CD4-positive, alpha-beta T cell treated with Interleukin-6 for 4 hours (primary cell): ENCODE measurements around the gene ASB2.

Experiments used
- DNase-seq: peaks from one replicate; pipeline ENCODE4 v3.0.0-alpha.2; 2020; ENCODE audit warnings: mixed read lengths

The ASB2 gene

DNA sequence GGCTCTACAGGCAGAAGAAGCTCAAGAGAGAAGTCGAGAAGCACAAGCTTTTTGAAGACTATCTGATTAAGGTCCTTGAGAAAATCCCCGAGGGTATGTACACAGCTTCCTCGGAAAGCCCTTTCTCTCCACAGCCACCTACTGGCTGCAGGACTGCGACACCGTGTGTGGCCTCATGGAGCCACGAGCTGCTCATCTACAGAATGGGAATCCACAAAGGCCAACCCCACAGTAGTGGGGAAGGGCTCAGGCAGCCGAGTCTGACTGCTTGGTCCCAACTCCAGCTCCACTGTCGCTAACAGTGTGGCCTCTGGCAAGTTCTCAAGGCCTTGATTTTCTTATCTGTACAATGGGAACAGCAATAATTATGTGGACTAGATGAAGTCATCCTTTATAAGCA is 23.2 kb upstream of the ASB2 start:
- no peak for DNase-seq

DNA sequence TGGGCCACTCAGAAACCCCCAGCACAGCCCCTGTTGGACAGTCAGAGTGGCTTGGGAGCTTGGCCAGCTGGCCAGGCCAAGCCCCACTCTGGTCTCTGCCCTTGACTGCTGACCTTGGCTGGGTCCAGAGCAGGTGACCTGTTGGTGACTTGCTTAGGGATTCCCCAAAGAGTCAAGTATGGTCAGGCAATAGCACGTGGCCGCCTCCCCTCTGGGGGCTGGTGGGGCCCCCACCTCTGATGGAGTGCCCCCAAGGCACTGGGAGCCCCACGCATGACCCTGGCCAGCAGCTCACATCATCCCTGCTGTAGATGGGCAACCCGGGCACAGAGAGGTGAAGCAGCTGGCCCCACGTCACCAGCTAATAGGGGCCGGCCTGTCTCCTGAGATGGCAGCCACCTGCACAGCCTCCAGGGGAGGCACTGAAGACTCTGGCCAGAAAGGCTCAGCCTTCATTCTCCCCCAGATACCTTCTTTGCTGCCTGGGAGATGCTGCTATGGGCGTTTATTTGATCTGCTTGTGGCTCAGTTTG is 22.6 kb upstream of the ASB2 start:
- DNase-seq, result no peak

DNA sequence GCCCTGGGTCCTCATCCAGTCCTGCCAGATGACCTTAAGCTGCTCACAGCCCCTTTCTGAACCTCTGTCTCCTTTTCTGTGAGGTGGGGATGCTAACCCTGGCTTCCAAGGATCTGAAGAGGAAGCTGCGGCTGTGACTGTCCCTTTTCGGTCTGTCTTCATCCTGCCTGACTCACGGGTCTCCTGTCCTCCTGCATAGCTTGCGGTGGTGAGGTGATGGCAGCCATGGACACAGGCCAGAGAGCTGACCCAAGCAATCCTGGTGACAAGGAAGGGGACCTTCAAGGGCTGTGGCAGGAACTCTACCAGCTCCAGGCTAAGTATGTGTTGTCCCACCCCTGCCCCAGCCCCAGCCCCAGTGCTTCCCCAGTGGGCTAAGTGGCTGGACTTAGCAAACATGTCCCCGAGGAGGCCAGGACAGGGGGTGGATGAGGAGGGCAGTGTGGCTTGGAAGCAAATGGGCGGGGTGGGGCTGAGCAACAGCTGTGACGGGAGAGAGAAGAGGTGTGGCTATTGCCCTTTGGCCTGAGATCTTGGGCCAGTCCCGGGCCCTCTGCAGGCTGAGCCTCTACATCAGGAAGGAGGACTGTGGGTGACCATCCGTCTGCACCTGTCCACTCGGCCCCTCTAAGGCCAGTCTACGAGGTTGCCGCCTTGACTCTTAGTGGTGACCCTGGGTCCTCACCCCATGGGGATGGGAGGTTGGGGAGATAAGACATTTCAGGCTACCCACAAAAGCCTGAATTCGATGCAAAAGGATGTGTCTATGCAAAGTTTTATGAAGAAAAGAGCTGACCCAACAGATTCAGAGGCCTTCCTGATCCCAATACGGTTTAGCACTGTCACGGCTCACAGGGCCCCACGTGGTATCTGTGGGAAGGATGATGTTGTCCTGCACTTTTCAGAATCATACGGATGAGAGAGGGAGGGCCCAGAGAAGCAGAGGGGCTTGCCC is 21.8 kb upstream of the ASB2 start:
- DNase-seq, result no peak

DNA sequence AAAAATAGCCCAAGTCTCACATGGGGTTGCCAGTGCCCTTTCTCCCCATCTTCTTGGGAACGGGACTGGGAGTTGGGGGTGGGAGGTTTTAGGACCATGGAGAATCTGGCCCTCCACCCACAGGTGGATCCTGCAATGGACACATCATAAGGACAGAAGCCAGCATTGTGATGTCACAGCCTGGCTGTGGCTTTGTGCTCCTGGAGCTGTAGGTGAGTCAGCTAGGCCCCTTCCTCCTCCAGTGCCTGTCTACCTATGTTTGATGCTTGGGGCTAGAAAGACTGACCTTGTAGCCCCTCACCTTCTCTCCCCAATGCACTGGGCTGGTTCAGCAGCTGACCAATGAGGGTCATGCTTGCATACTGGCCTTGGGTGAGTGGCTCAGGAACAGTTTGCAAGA is 20.7 kb upstream of the ASB2 start, which contains the start of gene CCDC197:
CCDC197 (plus strand) TSS at position 220 of the 400 bp plus-strand sequence. CDS start 831 bp downstream, outside the sequence.
- no peak for DNase-seq

DNA sequence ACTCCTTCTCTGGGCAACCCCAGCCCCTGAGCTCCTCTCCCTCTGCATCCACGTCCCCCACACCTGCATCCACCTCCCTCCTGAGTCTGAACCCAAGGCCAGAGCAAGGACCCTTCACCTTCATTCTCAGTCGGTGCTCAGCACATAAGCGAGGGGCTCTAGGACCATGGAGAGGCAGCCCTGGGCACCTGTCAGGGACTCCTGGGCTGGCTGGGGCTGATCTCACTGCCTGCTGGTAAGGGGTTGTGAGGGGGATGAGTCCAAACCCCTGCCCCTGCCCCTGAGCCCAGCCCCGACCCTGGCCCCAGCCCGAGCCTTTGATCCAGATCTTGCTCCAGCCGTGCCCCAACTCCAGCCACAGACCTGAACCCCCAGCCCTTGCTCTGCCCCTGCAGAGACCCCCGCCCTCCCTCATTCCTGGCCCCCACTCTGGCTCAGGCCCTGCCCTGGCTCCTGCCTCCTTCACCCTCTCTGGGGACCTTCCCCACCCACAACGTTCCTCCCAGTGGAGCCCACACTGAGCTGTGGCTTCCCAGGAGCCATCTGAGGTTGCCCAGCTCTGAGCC is 19.8 kb upstream of the ASB2 start:
- DNase-seq, result no peak

DNA sequence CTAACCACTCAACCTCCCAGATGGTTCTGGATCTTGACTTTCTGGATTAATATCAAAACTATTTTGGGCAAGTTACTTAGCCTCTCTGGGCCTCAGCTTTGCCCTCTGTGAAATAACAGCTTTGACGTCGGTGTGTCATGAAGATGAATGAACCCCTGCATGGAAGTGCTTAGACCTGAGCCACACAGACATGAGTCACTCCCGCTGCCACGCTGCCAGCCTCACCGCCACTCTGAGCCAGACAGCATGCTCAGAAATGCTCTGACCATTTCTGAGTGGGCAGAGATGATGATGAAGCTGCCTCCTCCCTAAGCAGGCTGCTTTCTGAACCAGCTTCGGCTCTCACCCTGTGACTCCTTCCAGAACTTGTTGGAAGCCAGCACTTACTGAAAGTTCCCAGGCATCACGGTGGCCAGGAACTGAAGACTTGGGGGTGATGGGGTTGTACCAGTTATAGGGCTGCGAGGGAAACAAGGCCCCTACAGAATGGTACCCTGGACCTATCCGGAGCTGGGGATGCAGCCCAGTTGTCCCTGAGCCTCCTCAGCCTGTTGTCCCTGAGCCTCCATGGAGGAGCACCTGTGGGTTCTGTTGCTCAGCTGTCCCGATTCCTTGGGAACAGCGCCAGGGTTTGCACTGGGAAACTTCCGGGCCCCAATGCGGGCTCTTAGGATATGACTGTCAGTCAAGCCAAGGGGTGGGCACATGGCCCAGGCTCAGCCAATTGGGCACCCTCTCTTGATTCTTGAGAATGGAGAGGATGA is 18.7 kb upstream of the ASB2 start:
- DNase-seq, result peak; percentile 47

DNA sequence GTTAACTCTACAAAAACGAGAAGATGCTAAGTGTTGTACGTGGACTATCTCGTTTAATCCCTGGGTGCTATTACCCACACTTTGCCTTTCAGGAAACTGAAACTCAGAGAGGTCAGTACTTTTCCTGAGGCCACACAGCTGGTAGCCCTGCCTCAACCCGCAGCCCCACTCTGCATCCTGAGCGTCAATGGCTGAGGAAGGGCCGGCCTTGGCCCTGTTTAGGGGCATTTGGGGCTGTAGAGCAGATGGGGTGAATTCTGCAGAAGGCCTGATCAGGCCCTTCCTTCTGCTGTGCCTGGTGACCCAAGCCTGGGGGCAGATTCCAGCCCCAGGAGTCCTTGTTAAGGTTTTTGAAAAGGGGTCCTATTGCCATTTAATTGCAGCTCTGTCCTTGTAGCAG is 17.0 kb upstream of the ASB2 start:
- DNase-seq, result no peak

DNA sequence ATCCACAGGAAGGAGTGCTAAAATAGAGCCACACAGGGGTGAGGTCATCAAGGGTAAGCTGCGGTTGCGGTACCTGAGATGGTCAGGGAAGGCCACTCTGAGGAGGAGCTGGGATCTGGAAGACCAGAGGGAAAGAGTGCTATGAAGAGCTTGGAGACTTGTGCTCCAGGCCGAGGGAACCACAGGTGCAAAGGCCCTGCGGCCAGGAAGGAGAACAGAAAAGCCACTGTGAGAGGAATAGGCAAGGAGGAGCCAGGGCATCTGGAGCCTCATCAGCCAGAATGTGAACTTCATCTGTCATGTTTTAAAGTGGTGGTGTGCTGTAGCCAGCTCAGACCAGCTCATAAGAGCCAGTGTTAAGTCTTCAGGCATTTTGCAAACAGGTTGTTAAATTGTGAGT is 15.3 kb upstream of the ASB2 start:
- DNase-seq, result no peak

DNA sequence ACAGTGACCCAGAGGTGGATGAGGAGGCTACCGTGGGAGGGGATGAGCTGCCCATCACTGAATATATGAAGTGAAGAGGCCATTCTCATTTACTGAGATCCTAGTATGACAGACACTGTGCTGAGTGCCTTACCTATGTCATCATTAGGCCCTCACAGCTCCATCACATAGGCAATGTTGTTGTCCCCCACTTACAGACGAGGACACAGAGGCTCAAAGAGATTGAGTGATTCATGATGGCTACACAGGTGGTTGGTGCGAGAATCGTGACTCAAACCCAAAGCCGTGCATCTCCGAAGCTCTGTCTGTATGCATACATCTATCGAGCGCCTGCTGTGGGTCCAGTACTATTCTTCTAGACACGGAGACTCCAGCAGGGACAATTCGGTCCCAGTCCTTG is 14.8 kb upstream of the ASB2 start:
- DNase-seq, result no peak

DNA sequence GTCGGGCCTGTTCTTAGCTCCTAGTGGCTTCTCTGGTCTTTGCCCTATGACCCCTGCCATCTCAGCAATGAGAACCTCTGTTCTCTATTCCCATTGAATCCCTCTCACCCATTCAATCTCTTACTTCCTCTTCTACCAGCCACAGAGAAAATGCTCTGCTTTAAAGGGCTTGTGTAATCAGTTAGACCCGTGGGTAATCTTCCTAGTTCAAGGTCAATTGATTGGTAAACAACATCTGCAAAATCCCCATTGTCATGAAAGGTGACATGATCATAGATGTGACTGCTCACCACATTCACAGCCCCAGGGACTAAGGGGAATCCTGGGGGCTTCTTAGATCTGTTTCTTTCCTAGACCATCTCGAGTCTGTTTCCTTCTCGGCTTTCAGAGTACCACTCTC is 13.6 kb upstream of the ASB2 start:
- no peak for DNase-seq

DNA sequence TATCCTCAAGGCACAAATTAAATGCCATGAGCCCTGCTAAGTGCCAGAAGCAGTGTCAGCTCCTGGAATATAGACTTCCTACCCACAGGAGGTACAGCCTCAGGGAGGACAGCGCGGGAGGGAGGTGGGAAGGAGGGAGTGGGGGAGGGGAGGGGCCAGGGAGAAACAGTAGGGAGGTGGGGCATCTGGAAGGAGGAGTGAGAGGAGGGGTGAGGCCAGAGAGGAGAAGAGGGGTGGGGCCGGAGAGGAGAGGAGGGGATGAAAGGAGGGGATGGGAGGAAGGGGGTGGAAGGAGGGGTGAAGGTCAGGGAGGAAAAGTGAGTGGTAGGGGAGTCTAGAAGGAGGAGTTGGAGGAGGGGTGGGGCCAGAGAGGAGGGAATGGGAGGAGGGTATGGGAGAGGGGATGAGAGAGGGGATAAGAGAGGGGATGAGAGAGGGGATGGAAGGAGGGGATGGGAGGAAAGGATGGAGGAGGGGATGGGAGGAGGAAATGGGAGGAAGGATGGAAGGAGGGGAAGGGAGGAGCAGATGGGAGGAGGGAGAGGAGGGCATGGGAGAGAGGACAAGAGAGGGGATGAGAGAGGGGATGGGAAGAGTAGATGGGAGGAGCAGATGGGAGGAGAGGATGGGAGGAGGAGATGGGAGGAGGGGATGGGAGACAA is 11.6 kb upstream of the ASB2 start:
- no peak for DNase-seq

DNA sequence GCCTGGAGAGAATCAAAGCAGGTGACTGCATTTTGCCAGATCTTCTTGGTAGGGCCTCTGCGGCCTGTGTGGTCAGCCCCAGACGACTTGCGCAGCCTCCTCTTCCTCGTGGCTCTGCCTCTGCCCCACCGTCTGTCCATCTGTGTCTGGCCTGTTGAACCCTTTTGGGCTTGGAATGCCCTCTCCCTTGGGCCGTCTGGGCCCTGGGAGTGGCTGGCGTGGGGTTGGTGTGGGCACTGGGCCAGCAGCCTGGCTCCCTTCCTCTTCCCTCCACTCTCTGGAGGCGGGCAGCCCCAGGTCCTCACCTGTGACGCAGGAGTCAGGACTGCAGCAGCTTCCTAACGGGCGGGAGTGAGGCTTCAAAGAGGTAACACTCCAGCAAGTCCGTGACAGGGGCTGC is 11.0 kb upstream of the ASB2 start:
- DNase-seq, result no peak

DNA sequence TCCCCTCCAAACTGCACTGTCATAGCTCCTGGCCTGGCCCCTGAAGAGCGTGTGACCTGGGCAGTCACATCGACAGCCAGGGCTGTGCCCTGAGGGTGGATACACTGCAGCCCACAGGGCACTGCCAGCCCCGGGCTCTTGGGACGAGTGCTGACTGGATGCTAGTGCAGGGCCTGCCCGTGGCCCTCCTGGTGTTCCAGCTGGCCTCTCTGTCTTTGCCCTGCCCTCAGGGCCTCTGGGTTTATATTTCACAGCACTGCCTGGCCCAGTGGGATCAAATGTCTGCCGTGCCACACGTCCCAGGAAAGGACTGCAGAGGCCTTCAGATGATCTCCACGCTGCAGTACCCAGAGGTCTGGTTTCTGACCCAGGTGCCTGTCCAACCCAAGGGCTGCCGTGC is 10.6 kb upstream of the ASB2 start:
- no peak for DNase-seq

DNA sequence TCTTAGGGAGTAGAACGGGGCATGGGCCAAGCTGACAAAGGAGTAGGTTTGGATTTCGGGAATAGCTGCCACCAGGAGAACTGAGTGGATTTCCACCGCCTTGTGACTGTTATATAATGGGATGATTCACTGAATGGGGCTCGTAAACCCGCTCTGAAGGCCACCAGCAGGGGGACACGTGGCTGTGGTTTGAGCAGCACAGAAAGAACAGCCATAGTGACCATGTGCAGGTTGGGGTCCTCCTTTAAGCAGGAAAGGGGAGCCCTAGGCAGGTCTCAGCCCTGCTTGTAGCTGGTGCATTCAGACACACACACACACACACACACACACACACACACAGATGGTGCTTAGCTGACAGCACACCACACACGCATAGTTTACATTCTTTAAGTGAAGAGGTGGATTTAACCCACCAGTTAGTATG is 8.6 kb upstream of the ASB2 start:
- DNase-seq, result no peak

DNA sequence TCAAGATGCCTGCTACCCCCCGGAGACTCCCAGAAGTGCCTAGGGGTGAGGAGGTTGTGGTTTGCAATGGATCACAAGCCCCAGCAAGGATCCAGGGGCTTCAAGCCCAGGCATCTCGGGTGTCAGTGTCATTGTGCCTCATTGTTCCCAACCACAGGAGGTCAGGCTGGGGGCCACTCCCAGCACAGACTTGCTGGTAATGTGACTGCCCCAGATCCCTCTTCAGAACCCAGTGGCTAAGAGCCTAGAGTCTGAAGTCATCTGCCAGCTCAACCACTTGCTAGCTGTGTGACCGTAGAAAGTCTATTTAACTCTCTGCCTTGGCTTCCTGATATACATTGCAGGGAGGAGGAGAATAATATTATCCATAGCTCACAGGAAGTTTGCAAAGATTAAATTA is 7.7 kb upstream of the ASB2 start:
- no peak for DNase-seq

DNA sequence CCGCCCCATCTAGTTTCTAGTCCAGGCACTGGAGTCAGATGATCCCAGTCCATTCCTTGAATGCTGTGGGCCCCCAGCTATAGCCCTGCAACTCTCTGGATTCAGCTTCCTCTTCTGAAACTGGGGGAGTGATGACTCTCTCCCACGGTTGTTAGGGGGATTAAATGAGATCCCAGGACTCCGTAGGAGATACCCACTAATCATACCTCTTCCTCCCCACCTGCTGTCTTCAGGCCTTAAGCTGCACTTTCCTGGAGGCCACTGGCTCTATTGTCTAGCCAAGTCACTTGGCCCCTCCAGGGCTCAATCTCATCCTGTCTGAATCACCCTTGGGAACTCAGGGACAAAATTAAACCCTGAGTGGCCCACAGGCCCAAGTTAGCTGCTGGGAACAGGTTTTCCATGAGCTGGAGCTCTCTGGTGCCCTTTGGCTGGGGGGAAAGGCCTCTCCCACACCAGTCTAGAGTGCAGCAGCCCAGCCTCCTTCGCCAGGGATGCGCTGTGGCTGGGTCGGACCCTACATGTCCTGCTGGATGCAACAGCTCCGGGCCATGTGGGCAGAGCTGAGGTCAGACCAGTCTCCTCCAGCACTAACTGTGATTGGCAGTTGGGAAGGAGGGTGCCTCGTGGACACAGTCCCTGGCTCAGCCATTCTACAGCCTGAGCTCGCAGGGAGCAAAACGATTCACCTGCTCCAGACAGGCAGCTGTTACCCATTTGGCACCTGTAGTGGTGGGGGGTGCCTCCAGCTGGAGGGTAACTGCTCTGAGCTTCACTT is 6.0 kb upstream of the ASB2 start:
- no peak for DNase-seq

DNA sequence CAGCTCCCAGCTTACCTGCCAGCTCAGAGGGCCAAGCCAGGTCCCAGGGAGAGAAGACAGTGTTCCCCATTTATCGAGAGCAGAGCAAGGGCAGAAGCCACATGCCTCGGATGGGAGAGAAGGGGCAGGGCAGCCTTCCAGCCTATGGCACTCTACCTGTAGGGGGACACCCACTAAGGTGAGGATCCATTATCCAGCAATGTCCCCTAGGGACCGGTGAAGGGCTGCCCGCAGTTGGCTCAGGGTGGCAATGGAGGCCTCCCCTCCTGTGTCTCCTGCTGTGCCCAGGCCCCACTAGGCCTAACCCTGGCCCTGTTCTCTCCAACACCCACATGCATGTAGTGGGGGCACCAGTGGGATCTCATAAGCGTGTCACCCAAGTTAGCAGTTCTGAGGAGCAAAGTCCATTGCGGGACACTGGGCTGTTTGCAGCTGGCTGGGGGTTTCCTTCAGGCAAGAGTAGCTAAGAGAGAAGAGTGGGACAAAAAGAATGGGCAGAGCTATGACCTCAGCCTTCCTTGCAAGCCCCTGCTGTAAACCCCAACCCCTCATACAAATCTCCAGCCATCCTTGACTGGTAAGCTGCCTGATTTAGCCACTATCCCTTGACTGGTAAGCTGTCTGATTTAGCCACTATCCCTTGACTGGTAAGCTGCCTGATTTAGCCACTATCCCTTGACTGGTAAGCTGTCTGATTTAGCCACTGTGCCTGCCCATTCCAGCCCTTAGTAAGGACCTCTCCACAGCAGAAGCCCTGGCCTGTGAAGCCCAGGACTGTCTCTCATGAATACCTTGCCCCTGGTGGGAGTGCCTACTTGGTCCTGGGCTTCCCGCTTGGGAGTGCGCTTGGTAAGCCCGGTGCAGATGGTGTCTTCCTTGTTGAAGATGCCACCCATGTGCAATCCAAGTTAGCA is 5.2 kb upstream of the ASB2 start:
- no peak for DNase-seq

DNA sequence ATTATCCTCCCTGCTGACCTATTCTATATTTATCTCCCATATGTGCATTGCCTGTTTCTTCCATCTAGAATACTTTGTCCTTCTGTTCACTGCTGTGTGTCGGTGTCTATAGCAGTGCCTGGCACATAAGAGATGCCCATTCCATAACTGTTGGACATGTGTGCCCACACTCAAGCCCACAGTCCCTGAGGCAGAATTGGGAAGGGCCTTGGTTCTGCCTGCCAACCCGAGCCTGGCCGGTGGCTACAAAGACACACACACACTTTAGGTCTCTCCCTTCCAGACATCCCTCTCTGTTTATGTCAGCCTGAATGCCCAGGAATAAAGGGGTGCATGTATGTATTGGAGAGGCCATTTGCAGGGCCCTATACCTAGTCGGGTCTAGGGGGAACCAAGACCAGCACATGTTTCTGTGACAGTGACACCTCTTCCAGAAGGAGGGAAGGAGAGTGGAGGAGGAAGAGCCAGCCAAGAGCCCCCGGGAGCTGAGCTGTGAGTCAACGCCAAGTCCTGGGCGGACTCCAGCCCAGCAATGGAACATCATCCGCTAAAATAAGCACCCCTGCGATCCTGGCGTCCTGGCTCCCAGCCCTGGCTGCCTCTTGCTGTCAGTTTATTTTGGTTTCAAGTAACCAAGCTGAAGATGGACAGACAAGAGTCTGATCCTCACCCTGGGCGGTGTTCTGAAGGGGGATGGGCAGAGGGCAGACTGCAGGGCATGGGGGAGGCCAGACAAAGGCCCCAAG is 4.3 kb upstream of the ASB2 start:
- DNase-seq, result no peak

DNA sequence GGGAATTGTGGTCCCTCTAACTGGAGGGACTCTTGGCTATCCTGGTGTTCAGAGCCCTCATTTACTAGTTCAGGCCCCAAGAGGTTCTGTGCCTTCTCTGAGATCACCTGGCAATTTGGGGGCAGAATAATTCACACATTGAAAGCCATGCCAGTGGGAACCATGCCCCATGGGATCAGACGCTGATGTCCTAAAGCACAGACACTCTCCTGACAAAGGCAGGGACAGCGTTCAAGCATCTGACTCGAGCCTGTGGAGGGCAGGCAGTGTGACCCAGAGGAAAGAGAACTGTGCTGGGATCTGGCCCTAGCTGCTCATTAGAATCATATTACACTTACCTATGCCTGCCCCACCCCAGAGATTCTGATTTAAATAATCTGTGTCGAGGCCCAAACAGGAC is 2.4 kb upstream of the ASB2 start:
- no peak for DNase-seq
